Activated CD4-positive, alpha-beta memory T cell treated with anti-CD3 and anti-CD28 coated beads, Interleukin-2, amount 10 ng/mL, durations not matched to agents 7 days and 5 days (primary cell): ENCODE results near the gene ATP2B3. TPM values are rescaled to one million over a fixed set of nuclear protein-coding genes. Genes with fewer than 3 reads are reported as not detected.

Source experiments
- CTCF ChIA-PET: fragments of 350-600 bp; sonication (Branson Sonifier 250); formaldehyde crosslinking; loops from one replicate; lab custom pipeline; 2021; ENCODE audit warnings: antibody characterized with exemption, inconsistent platforms; lab: Charles Lee
- POLR2A ChIA-PET: fragments of 350-600 bp; sonication (Branson Sonifier 250); formaldehyde crosslinking; loops from one replicate; lab custom pipeline; 2021; ENCODE audit warnings: antibody characterized with exemption; lab: Charles Lee
- DNase-seq: peaks from one replicate; pipeline ENCODE4 v3.0.0-alpha.2; 2020
- H3K27ac Mint-ChIP-seq: one replicate; pipeline ENCODE4 v1.8.0; 2021; ENCODE audit warnings: mild to moderate bottlenecking, mixed read lengths
- H3K27me3 Mint-ChIP-seq: one replicate; pipeline ENCODE4 v1.8.0; 2021; ENCODE audit warnings: mixed read lengths
- H3K36me3 Mint-ChIP-seq: one replicate; pipeline ENCODE4 v1.8.0; 2021; ENCODE audit warnings: low read depth, mixed read lengths
- H3K4me1 Mint-ChIP-seq: one replicate; pipeline ENCODE4 v1.8.0; 2021; ENCODE audit warnings: mixed read lengths
- H3K4me3 Mint-ChIP-seq: one replicate; pipeline ENCODE4 v1.8.0; 2021; ENCODE audit warnings: mild to moderate bottlenecking, mixed read lengths
- H3K9me3 Mint-ChIP-seq: one replicate; pipeline ENCODE4 v1.8.0; 2021; ENCODE audit warnings: mixed read lengths
- total RNA-seq, 2 experiments: library from RNA; stranded (reverse); gene quantifications; one replicate each; pipeline ENCODE4 v1.2.3, GENCODE V29; 2021

ATP2B3 gene
- total RNA-seq, 2 experiments from 2014 or later = not detected

DNA sequence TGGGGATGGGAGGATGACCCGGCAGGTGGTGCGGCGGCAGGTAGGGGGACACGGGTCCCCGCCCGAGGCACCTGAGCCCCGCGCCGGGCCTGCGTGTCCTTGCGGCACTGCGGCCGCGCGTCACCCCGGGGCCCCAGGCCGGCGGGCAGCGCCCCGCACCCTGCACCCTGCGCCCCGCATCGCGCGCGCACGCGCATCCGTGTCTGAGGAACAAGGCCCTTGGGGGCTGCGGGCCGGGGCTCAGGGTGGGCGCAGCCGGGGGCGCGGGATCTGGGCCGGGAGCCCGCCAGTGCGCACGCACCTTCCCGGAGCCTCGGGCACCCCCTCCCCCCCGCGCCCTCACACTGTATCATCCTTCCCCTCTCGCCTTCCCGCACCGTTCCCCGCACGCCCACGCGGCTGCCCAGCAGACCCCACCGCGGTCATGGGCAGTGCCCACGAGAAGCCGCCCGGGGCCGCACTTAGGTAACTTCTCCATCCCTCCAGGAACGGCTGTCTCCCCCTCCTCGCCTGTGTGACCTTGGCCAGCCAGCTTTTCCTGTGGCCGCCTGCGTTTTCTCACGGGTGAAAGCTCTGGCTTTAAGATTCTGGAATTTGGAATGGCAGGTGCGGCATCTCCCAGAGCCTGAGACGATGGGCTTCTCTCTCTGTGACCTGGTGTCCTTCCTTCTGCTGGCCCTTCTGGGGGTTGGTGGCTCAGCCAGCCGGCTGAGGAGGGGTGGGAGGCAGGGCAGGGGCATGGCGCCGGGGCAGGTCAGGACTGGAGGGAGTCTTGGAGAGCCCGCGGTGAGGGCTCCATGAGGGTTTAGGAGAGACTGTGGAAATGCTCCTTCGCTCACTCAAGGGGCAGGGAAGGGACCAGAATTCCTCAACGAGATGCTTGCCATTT is 748 bp downstream of the ATP2B3 start:
- H3K4me1 Mint-ChIP-seq = no peaks in the 10 kb centered on the region

GRCh38 chrX:153519569-153520286 is 2.3 kb downstream of the ATP2B3 start:
- Mint-ChIP-seq H3K4me1 (no peaks in the 10 kb centered on the region), H3K4me3 (no peak overlapping the region), H3K9me3 (no peaks in the 10 kb centered on the region), H3K27ac (no peak overlapping the region), H3K36me3 (no peaks in the 10 kb centered on the region), H3K27me3 (peaks cover 25% of the 10 kb centered on the region)
- DNase-seq = no peak
- ChIA-PET POLR2A (no interaction called here), CTCF (no interaction called here)

More for the DNA sequence above, 748 bp downstream of the ATP2B3 start:
- ChIA-PET POLR2A (no interaction called here), CTCF (no interaction called here)
- Mint-ChIP-seq H3K9me3 (no peaks in the 10 kb centered on the region), H3K36me3 (no peaks in the 10 kb centered on the region), H3K4me3 (no peak overlapping the region), H3K27me3 (peaks cover 25% of the 10 kb centered on the region), H3K27ac (no peak overlapping the region)
- no peak for DNase-seq

DNA sequence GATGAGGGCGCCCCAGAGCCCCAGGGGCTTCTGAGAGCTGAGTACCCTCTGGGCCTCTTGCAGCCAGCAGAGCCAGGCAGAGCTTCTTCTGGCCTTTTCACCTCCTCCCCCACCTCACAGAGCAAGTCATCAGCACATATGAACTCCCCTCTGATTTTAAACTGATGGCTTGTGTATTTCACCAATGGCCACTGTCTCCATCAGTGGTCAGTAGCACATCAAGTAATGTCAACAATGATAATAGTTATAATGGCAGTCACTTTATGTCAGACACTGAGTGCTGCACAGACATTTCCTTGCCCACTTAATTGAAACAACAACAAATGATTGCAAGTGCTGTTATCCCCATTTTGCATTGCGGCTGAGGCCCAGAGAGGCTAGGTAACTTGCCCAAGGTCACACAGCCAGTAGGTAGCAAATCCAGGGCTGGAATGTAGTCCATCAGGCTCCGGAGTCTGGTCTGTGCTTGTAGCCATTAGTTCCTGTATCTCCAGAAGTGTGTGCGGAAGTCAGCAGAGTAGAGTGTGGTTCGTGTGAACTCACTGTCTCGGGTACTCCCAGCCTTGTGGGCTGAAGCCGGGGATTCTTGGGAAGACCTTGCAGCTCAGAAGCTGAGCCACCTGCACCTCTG is 3.0 kb downstream of the ATP2B3 start:
- no peaks in the 10 kb centered on the region for H3K9me3 Mint-ChIP-seq
- H3K4me1 Mint-ChIP-seq = no peaks in the 10 kb centered on the region
- H3K27ac Mint-ChIP-seq = no peak overlapping the region
- no peak overlapping the region for H3K4me3 Mint-ChIP-seq
- POLR2A ChIA-PET = no interaction called here
- DNase-seq = no peak
- H3K27me3 Mint-ChIP-seq = peaks cover 25% of the 10 kb centered on the region
- CTCF ChIA-PET = no interaction called here
- no peaks in the 10 kb centered on the region for H3K36me3 Mint-ChIP-seq

- H3K9me3 Mint-ChIP-seq = no peaks in the 10 kb centered on the region
- no peak overlapping the region for H3K27ac Mint-ChIP-seq
- no peaks in the 10 kb centered on the region for H3K36me3 Mint-ChIP-seq
- DNase-seq = no peak
- no peaks in the 10 kb centered on the region for H3K4me1 Mint-ChIP-seq
- H3K27me3 Mint-ChIP-seq = peaks cover 20% of the 10 kb centered on the region
- CTCF ChIA-PET = no interaction called here
- H3K4me3 Mint-ChIP-seq = no peak overlapping the region
- POLR2A ChIA-PET = no interaction called here
Measured at GRCh38 chrX:153521034-153521433, 3.6 kb downstream of the ATP2B3 start.

- no peak for DNase-seq
- ChIA-PET CTCF (no interaction called here), POLR2A (no interaction called here)
- Mint-ChIP-seq H3K27me3 (peaks cover 16% of the 10 kb centered on the region), H3K9me3 (no peaks in the 10 kb centered on the region), H3K4me3 (no peak overlapping the region), H3K36me3 (no peaks in the 10 kb centered on the region), H3K4me1 (no peaks in the 10 kb centered on the region), H3K27ac (no peak overlapping the region)
Measured at GRCh38 chrX:153522259-153522658, 4.8 kb downstream of the ATP2B3 start.

- no peak for DNase-seq
- Mint-ChIP-seq H3K4me1 (no peaks in the 10 kb centered on the region), H3K27ac (no peak overlapping the region), H3K27me3 (peaks cover 15% of the 10 kb centered on the region), H3K9me3 (no peaks in the 10 kb centered on the region), H3K36me3 (no peaks in the 10 kb centered on the region), H3K4me3 (no peak overlapping the region)
- ChIA-PET POLR2A (no interaction called here), CTCF (no interaction called here)
Measured at GRCh38 chrX:153523269-153523668, 5.8 kb downstream of the ATP2B3 start.

GRCh38 chrX:153524234-153524633 is 6.8 kb downstream of the ATP2B3 start:
- Mint-ChIP-seq H3K27ac (no peak overlapping the region), H3K36me3 (no peaks in the 10 kb centered on the region), H3K4me3 (no peak overlapping the region), H3K27me3 (peaks cover 6% of the 10 kb centered on the region), H3K4me1 (no peaks in the 10 kb centered on the region), H3K9me3 (no peaks in the 10 kb centered on the region)
- CTCF ChIA-PET = no interaction called here
- POLR2A ChIA-PET = no interaction called here
- no peak for DNase-seq

- Mint-ChIP-seq H3K36me3 (no peaks in the 10 kb centered on the region), H3K4me3 (no peak overlapping the region), H3K9me3 (no peaks in the 10 kb centered on the region), H3K27ac (no peak overlapping the region), H3K27me3 (peaks cover 3% of the 10 kb centered on the region), H3K4me1 (no peaks in the 10 kb centered on the region)
- ChIA-PET CTCF (no interaction called here), POLR2A (no interaction called here)
- no peak for DNase-seq
Measured at GRCh38 chrX:153525451-153525850, 8.0 kb downstream of the ATP2B3 start.

- Mint-ChIP-seq H3K9me3 (no peaks in the 10 kb centered on the region), H3K4me1 (no peaks in the 10 kb centered on the region), H3K36me3 (no peaks in the 10 kb centered on the region), H3K27ac (no peak overlapping the region), H3K27me3 (peaks cover 2% of the 10 kb centered on the region), H3K4me3 (no peak overlapping the region)
- DNase-seq = no peak
- ChIA-PET POLR2A (no interaction called here), CTCF (no interaction called here)
Measured at GRCh38 chrX:153526042-153526441, 8.6 kb downstream of the ATP2B3 start.

DNA sequence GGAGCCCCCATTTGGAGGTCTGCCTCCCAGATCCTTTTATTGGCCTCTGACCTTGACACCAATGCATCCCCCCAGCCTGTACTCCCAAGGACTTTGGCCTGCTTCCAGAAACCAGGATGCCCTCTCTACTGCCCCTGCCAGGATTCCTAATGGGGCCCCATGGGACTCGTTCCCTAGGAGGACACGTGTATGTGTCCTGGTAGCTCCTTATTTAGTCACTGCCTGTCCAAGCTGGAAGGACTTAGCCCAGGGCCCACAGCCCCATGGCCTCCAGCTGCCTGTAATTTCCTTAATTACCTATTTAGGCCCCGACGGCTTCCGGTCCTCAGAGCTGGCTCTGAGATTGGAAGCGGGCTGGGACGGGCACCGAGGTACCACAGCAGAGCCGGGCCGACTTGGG is 9.4 kb downstream of the ATP2B3 start:
- Mint-ChIP-seq H3K4me3 (no peak overlapping the region), H3K36me3 (no peaks in the 10 kb centered on the region), H3K27ac (no peak overlapping the region), H3K9me3 (no peaks in the 10 kb centered on the region), H3K4me1 (no peaks in the 10 kb centered on the region), H3K27me3 (peaks cover 2% of the 10 kb centered on the region)
- POLR2A ChIA-PET = no interaction called here
- DNase-seq = no peak
- CTCF ChIA-PET = no interaction called here

DNA sequence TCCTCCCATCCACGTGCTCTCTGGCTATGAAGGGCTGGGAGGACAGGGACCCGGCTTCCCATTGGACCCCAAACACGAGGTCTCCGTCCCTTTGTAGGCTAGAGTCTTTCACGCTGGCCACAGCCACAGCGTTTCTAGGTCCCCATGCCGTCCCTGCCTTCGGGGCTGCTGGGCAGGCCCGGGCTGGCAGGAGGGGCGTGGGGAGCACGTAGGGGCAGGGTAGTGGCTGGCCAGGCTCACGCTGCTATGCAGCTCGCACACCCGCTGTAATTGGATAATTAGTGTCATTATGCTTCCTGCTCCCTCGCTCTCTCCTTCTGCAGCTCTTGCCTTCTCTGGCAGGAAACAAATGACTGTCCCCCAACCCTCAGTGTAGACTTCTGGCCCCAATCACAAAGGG is 9.8 kb downstream of the ATP2B3 start:
- CTCF ChIA-PET = no interaction called here

DNA sequence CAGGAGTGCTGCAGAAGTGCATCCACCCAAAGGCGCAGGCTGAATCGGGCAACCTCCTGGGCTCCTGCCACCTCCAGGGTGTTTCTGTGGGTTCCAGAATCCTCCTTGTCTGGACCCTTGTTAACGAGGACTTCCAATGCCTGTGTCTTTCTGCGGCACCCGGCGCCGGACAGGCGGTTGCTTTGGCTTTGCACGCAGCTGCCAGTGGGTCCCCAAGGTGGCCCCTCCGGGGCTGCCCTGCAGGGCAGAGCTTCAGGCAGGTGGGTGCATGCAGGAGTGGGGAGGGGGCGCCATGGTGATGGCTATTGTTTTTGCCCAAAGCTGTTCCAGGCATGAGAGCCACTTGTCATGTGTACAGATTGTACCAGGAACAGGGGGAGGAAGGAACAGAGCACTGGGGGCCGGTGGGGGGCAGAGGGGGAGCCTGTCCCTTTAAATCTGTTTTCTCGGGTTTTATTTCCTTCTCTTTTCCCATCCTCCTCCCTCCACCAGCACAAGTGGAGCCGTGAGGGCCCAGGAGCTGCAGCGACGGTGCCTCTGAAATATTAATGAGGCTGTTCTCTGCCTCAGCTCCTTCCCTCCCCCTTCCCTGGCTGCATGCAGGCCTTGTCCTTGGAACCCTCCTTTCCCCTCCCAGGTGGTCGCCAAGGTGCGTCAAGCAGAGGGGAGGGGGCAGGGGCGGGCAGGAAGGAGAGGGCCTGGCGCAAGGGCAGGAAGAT is 13.1 kb downstream of the ATP2B3 start:
- no peak for DNase-seq
- H3K4me3 Mint-ChIP-seq = no peak overlapping the region
- H3K36me3 Mint-ChIP-seq = no peaks in the 10 kb centered on the region
- ChIA-PET POLR2A (no interaction called here), CTCF (no interaction called here)
- no peak overlapping the region for H3K27ac Mint-ChIP-seq
- no peaks in the 10 kb centered on the region for H3K9me3 Mint-ChIP-seq
- no peaks in the 10 kb centered on the region for H3K4me1 Mint-ChIP-seq
- H3K27me3 Mint-ChIP-seq = peaks cover 2% of the 10 kb centered on the region

More for the DNA sequence above, 9.8 kb downstream of the ATP2B3 start:
- no peaks in the 10 kb centered on the region for H3K36me3 Mint-ChIP-seq
- DNase-seq = no peak
- H3K27ac Mint-ChIP-seq = no peak overlapping the region
- POLR2A ChIA-PET = no interaction called here
- H3K27me3 Mint-ChIP-seq = peaks cover 2% of the 10 kb centered on the region
- no peaks in the 10 kb centered on the region for H3K9me3 Mint-ChIP-seq
- H3K4me3 Mint-ChIP-seq = no peak overlapping the region
- no peaks in the 10 kb centered on the region for H3K4me1 Mint-ChIP-seq

GRCh38 chrX:153533091-153533490 is 15.6 kb downstream of the ATP2B3 start:
- ChIA-PET POLR2A (no interaction called here), CTCF (no interaction called here)
- no peak for DNase-seq
- H3K9me3 Mint-ChIP-seq = no peaks in the 10 kb centered on the region
- H3K4me1 Mint-ChIP-seq = no peaks in the 10 kb centered on the region
- no peaks in the 10 kb centered on the region for H3K36me3 Mint-ChIP-seq
- no peaks in the 10 kb centered on the region for H3K27me3 Mint-ChIP-seq
- no peak overlapping the region for H3K27ac Mint-ChIP-seq
- no peak overlapping the region for H3K4me3 Mint-ChIP-seq
